PC-9 (cell line): ENCODE data around the gene EYA3. TPM values are rescaled to one million over a fixed set of nuclear protein-coding genes. Genes with fewer than 3 reads are reported as not detected.

ENCODE experiments used
- BruUV-seq: library from RNA; stranded (reverse); fragments of 400-500 nt; replicated peaks from 2 replicates; lab custom pipeline; 2021; lab: Mats Ljungman, UMichigan
- CTCF ChIA-PET: fragments of 300-600 bp; sonication (Branson Sonifier 250); formaldehyde crosslinking; loops from one replicate; lab custom pipeline; 2022; ENCODE audit warnings: antibody characterized with exemption; lab: Charles Lee
- POLR2A ChIA-PET: fragments of 300-600 bp; sonication (Branson Sonifier 250); formaldehyde crosslinking; loops from one replicate; lab custom pipeline; 2022; ENCODE audit warnings: antibody characterized with exemption; ENCODE audit not compliant: unreplicated experiment; lab: Charles Lee
- DNase-seq, 2 experiments: peaks; one replicate each; pipeline versions ENCODE4 v3.0.0 to v3.0.0-alpha.2; 2015 to 2022; ENCODE audit warnings: mixed read lengths in 1 of 2
- H2AFZ ChIP-seq: fragments of 200-600 bp; sonication (generic); 2 replicates; pipeline ENCODE4 v1.8.1; 2017; ENCODE audit warnings: antibody characterized with exemption
- H3F3A ChIP-seq: fragments of 200-600 bp; sonication (generic); 2 replicates; pipeline ENCODE4 v1.8.1; 2017; ENCODE audit warnings: antibody characterized with exemption, mild to moderate bottlenecking, low read depth; ENCODE audit not compliant: insufficient read depth
- H3K27ac ChIP-seq: fragments of 200-600 bp; sonication (generic); 2 replicates; pipeline ENCODE4 v1.6.1; 2016; ENCODE audit warnings: mixed run types
- H3K27me3 ChIP-seq: fragments of 200-600 bp; sonication (generic); 2 replicates; pipeline ENCODE4 v1.6.1; 2016; ENCODE audit warnings: low read depth, mixed run types; ENCODE audit not compliant: insufficient read depth
- H3K36me3 ChIP-seq: fragments of 200-600 bp; sonication (generic); 2 replicates; pipeline ENCODE4 v1.6.1; 2016; ENCODE audit warnings: low read depth, mixed run types
- H3K4me1 ChIP-seq: fragments of 200-600 bp; sonication (generic); replicated peaks from 2 replicates; pipeline ENCODE4 v1.6.1; 2016; ENCODE audit warnings: mixed run types; ENCODE audit not compliant: insufficient read depth
- H3K4me2 ChIP-seq: fragments of 200-600 bp; sonication (generic); 2 replicates; pipeline ENCODE4 v1.6.1; 2017; ENCODE audit warnings: mixed run types
- H3K4me3 ChIP-seq: fragments of 200-600 bp; sonication (generic); 2 replicates; pipeline ENCODE4 v1.6.1; 2016; ENCODE audit warnings: mixed run types
- H3K79me2 ChIP-seq: fragments of 200-600 bp; sonication (generic); 2 replicates; pipeline ENCODE4 v1.6.1; 2017; ENCODE audit warnings: low read depth, mixed run types
- H3K9me2 ChIP-seq: fragments of 200-600 bp; sonication (generic); 2 replicates; pipeline ENCODE4 v1.8.1; 2017; ENCODE audit warnings: mild to moderate bottlenecking; ENCODE audit not compliant: insufficient read depth
- H3K9me3 ChIP-seq: fragments of 200-600 bp; sonication (generic); 2 replicates; pipeline ENCODE4 v1.8.1; 2016; ENCODE audit warnings: low read depth; ENCODE audit not compliant: insufficient read depth
- H4K20me1 ChIP-seq: fragments of 200-600 bp; sonication (generic); 2 replicates; pipeline ENCODE4 v1.8.1; 2017; ENCODE audit not compliant: insufficient read depth
- CTCF ChIP-seq: fragments of 200-600 bp; sonication (generic); conservative IDR thresholded peaks from 2 replicates; pipeline ENCODE4 v1.6.1; 2017; ENCODE audit warnings: mixed run types, antibody characterized with exemption, mild to moderate bottlenecking, moderate library complexity
- EZH2 ChIP-seq: fragments of 200-600 bp; sonication (generic); IDR thresholded peaks from 2 replicates; pipeline ENCODE4 v1.8.0; 2017; ENCODE audit warnings: antibody characterized with exemption, low read depth
- intact Hi-C: fragments of 100-400 bp; cut with micrococcal nuclease; formaldehyde crosslinking; loops from one replicate; pipeline ENCODE4 v1.10.0; 2022; ENCODE audit not compliant: unreplicated experiment
- total RNA-seq: library from RNA; stranded (reverse); gene quantifications from 2 replicates; pipeline ENCODE4 v1.2.3, GENCODE V29; 2021

Gene EYA3
- total RNA-seq, 1 experiment from 2014 or later, result 19.0 TPM

GRCh38 chr1:27956761-27957160 lies 131.6 kb downstream of the EYA3 start:
- no peaks in the 10 kb centered on the region for H3K36me3 ChIP-seq
- TF ChIP-seq CTCF, result no peak
- TF ChIP-seq EZH2, result no peak
- no peak overlapping the region for H3K4me3 ChIP-seq
- DNase-seq, result no peak
- peaks cover 14% of the 10 kb centered on the region; the same call in 1 of the 2 replicates for H3K4me1 ChIP-seq
- peaks cover 14% of the 10 kb centered on the region; the same call in 1 of the 2 replicates for H3F3A ChIP-seq
- CTCF ChIA-PET, result no interaction called here
- no peaks in the 10 kb centered on the region for H3K9me2 ChIP-seq
- H3K79me2 ChIP-seq, result no peaks in the 10 kb centered on the region
- H3K4me2 ChIP-seq, result no peak overlapping the region
- POLR2A ChIA-PET, result no interaction called here
- H3K9me3 ChIP-seq, result no peaks in the 10 kb centered on the region
- H3K27me3 ChIP-seq, result no peaks in the 10 kb centered on the region
- intact Hi-C loops, result no loop called here
- no peak overlapping the region for H2AFZ ChIP-seq
- H3K27ac ChIP-seq, result no peak overlapping the region
- no TSS peak for BruUV-seq
- no peaks in the 10 kb centered on the region for H4K20me1 ChIP-seq

GRCh38 chr1:27955076-27955475 lies 133.3 kb downstream of the EYA3 start:
- Histone ChIP-seq H3K27me3 (no peaks in the 10 kb centered on the region), H3K9me3 (no peaks in the 10 kb centered on the region), H2AFZ (no peak overlapping the region), H3K4me2 (no peak overlapping the region), H3K79me2 (no peaks in the 10 kb centered on the region), H3K27ac (no peak overlapping the region), H3K36me3 (no peaks in the 10 kb centered on the region), H3F3A (peaks cover 12% of the 10 kb centered on the region; the same call in 1 of the 2 replicates), H4K20me1 (no peaks in the 10 kb centered on the region), H3K9me2 (no peaks in the 10 kb centered on the region), H3K4me3 (no peak overlapping the region), H3K4me1 (no peaks in the 10 kb centered on the region)
- no peak for DNase-seq
- no TSS peak for BruUV-seq
- CTCF ChIA-PET, result no interaction called here
- POLR2A ChIA-PET, result no interaction called here
- intact Hi-C loops, result no loop called here
- TF ChIP-seq CTCF (no peak), EZH2 (no peak)

GRCh38 chr1:27954186-27954585 lies 134.2 kb downstream of the EYA3 start:
- DNase-seq, result no peak
- H3K27me3 ChIP-seq, result no peaks in the 10 kb centered on the region

GRCh38 chr1:27952147-27952546 lies 136.3 kb downstream of the EYA3 start:
- intact Hi-C loops, result no loop called here
- no peaks in the 10 kb centered on the region for H3K9me2 ChIP-seq
- H3K36me3 ChIP-seq, result no peaks in the 10 kb centered on the region
- ChIA-PET CTCF (no interaction called here), POLR2A (interaction anchor here (0.6 kb wide), 1 partner anchor 830 kb away, joined by 4 read pairs; no protein-coding TSS in a partner anchor)
- no TSS peak for BruUV-seq
- H3F3A ChIP-seq, result no peaks in the 10 kb centered on the region
- H3K4me1 ChIP-seq, result no peaks in the 10 kb centered on the region
- no peaks in the 10 kb centered on the region for H3K27me3 ChIP-seq
- H3K79me2 ChIP-seq, result no peaks in the 10 kb centered on the region
- no peak overlapping the region for H3K4me2 ChIP-seq
- no peak overlapping the region for H3K4me3 ChIP-seq
- DNase-seq, result no peak
- TF ChIP-seq EZH2 (no peak), CTCF (no peak)
- no peaks in the 10 kb centered on the region for H4K20me1 ChIP-seq
- no peak overlapping the region for H2AFZ ChIP-seq
- H3K9me3 ChIP-seq, result no peaks in the 10 kb centered on the region
- H3K27ac ChIP-seq, result no peak overlapping the region

More at GRCh38 chr1:27954186-27954585, 134.2 kb downstream of the EYA3 start:
- Histone ChIP-seq H3K27ac (no peak overlapping the region), H3K9me2 (no peaks in the 10 kb centered on the region), H3F3A (peaks cover 6% of the 10 kb centered on the region; the same call in 1 of the 2 replicates), H3K79me2 (no peaks in the 10 kb centered on the region), H3K4me2 (no peak overlapping the region), H3K9me3 (no peaks in the 10 kb centered on the region), H3K4me1 (no peaks in the 10 kb centered on the region), H4K20me1 (no peaks in the 10 kb centered on the region), H2AFZ (no peak overlapping the region), H3K4me3 (no peak overlapping the region), H3K36me3 (no peaks in the 10 kb centered on the region)
- intact Hi-C loops, result no loop called here
- ChIA-PET CTCF (no interaction called here), POLR2A (no interaction called here)
- TF ChIP-seq EZH2, result no peak
- no TSS peak for BruUV-seq
